ENCODE results near the gene THSD4. TPM values are rescaled to one million over a fixed set of nuclear protein-coding genes. Genes with fewer than 3 reads are reported as not detected.

The THSD4 gene
- total RNA-seq, 1 experiment from 2014 or later = 0.29 TPM

- ChIA-PET CTCF (no interaction called here), POLR2A (no interaction called here)
- H3K9me3 Mint-ChIP-seq (ENCODE audit: unreplicated experiment) = no peaks in the 10 kb centered on the region
- H3K4me1 Mint-ChIP-seq (ENCODE audit: low read depth, unreplicated experiment) = peaks cover 8% of the 10 kb centered on the region
- TF ChIP-seq, protein P1, sequence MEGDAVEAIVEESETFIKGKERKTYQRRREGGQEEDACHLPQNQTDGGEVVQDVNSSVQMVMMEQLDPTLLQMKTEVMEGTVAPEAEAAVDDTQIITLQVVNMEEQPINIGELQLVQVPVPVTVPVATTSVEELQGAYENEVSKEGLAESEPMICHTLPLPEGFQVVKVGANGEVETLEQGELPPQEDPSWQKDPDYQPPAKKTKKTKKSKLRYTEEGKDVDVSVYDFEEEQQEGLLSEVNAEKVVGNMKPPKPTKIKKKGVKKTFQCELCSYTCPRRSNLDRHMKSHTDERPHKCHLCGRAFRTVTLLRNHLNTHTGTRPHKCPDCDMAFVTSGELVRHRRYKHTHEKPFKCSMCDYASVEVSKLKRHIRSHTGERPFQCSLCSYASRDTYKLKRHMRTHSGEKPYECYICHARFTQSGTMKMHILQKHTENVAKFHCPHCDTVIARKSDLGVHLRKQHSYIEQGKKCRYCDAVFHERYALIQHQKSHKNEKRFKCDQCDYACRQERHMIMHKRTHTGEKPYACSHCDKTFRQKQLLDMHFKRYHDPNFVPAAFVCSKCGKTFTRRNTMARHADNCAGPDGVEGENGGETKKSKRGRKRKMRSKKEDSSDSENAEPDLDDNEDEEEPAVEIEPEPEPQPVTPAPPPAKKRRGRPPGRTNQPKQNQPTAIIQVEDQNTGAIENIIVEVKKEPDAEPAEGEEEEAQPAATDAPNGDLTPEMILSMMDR (IDR thresholded peaks at IDR 0.05; ENCODE audit: insufficient read depth in 1 of 2, low read depth in 1 of 2, low read length in 1 of 2, severe bottlenecking in 1 of 2, unreplicated experiment in 1 of 2) = no peak
- H3K27ac Mint-ChIP-seq (ENCODE audit: unreplicated experiment) = no peak overlapping the region
- no peak for DNase-seq
- no peak overlapping the region for H3K4me3 Mint-ChIP-seq (ENCODE audit: unreplicated experiment)
- Histone ChIP-seq H3K4me1 (no peaks in the 10 kb centered on the region), H3K4me3 (ENCODE audit: low read depth, low read length) (no peak overlapping the region), H3K9me3 (no peaks in the 10 kb centered on the region), H3K27me3 (replicated peaks; ENCODE audit: control insufficient read depth, insufficient read depth, low read length) (0 out of 2 replicates have a peak, but pooled peaks cover 1% of the 10 kb centered on the region), H3K36me3 (ENCODE audit: control insufficient read depth, insufficient read depth, low read length) (no peaks in the 10 kb centered on the region)
- intact Hi-C loops (cut with micrococcal nuclease; ENCODE audit: unreplicated experiment) = no loop called here
- BruUV-seq (replicated peaks) = no TSS peak
- peaks cover 19% of the 10 kb centered on the region for H3K27me3 Mint-ChIP-seq (ENCODE audit: insufficient read depth, unreplicated experiment)
- no peaks in the 10 kb centered on the region for H3K36me3 Mint-ChIP-seq (ENCODE audit: insufficient read depth, unreplicated experiment)
These were observed 234.1 kb downstream of the THSD4 start for GRCh38 chr15:71349336-71349735.

- intact Hi-C loops (cut with micrococcal nuclease; ENCODE audit: unreplicated experiment) = no loop called here
- 0 out of 2 replicates have a peak, but pooled peaks cover 1% of the 10 kb centered on the region for H3K27me3 ChIP-seq (replicated peaks; ENCODE audit: control insufficient read depth, insufficient read depth, low read length)
- CTCF ChIA-PET = interaction anchor here (0.5 kb wide), 1 partner anchor 226 kb away, joined by 3 read pairs; no protein-coding TSS in a partner anchor
- H3K4me1 ChIP-seq = no peaks in the 10 kb centered on the region
- Mint-ChIP-seq H3K36me3 (ENCODE audit: insufficient read depth, unreplicated experiment) (no peaks in the 10 kb centered on the region), H3K9me3 (ENCODE audit: unreplicated experiment) (no peaks in the 10 kb centered on the region), H3K27me3 (ENCODE audit: insufficient read depth, unreplicated experiment) (peaks cover 21% of the 10 kb centered on the region), H3K27ac (ENCODE audit: unreplicated experiment) (no peak overlapping the region), H3K4me1 (ENCODE audit: low read depth, unreplicated experiment) (peaks cover 8% of the 10 kb centered on the region), H3K4me3 (ENCODE audit: unreplicated experiment) (no peak overlapping the region)
- BruUV-seq (replicated peaks) = no TSS peak
- POLR2A ChIA-PET = no interaction called here
- no peaks in the 10 kb centered on the region for H3K36me3 ChIP-seq (ENCODE audit: control insufficient read depth, insufficient read depth, low read length)
- DNase-seq = no peak
- TF ChIP-seq, protein P1 (IDR thresholded peaks at IDR 0.05; ENCODE audit: insufficient read depth in 1 of 2, low read depth in 1 of 2, low read length in 1 of 2, severe bottlenecking in 1 of 2, unreplicated experiment in 1 of 2) = no peak
- no peak overlapping the region for H3K4me3 ChIP-seq (ENCODE audit: low read depth, low read length)
- no peaks in the 10 kb centered on the region for H3K9me3 ChIP-seq
These were observed 234.7 kb downstream of the THSD4 start for GRCh38 chr15:71349736-71350526.

DNA sequence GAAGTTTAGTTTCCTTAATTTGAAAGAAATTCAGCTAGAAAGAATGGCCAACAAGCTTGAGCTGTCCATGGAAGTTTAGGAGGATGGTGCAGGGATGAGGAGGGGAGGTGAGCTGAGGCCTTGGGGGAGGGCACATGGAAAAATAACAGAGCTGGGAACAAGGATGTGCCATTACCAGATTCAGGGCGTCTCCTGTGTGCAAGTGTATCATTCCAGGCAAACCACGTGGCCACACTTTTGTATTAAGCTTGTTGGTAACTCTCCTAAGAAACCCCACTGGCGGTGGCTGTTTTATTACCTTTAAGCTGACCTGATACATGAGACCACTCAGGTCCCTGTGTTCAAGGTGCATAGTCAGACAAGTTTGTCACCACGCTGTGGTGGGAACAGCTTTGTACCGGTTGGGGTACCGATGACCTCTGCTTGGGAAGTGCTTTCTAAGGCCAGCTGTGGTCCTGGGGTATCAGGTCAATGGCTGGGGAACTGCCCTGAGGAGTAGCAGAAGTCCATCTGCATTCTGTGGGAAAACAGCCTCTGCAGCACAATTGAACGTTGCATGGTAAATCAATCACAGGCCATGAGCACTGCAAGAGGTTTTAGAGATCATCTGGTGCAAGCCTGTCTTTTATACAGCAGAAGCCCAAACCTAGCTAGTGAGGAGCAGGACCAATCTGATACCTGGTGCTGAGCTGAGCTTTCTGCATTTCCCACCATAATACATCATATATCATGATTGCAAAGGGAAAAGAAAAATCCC, 235.5 kb downstream of the THSD4 start:
- CTCF ChIA-PET = interaction anchor here (0.5 kb wide), 1 partner anchor 225 kb away, joined by 3 read pairs; no protein-coding TSS in a partner anchor
- H3K36me3 Mint-ChIP-seq (ENCODE audit: insufficient read depth, unreplicated experiment) = no peaks in the 10 kb centered on the region

More for the DNA sequence above, 235.5 kb downstream of the THSD4 start:
- H3K4me3 ChIP-seq (ENCODE audit: low read depth, low read length) = no peak overlapping the region
- no peaks in the 10 kb centered on the region for H3K36me3 ChIP-seq (ENCODE audit: control insufficient read depth, insufficient read depth, low read length)
- H3K9me3 ChIP-seq = no peaks in the 10 kb centered on the region
- TF ChIP-seq, protein P1 (IDR thresholded peaks at IDR 0.05; ENCODE audit: insufficient read depth in 1 of 2, low read depth in 1 of 2, low read length in 1 of 2, severe bottlenecking in 1 of 2, unreplicated experiment in 1 of 2) = no peak
- no peaks in the 10 kb centered on the region for H3K9me3 Mint-ChIP-seq (ENCODE audit: unreplicated experiment)
- no peak overlapping the region for H3K4me3 Mint-ChIP-seq (ENCODE audit: unreplicated experiment)
- DNase-seq = no peak
- H3K27me3 ChIP-seq (replicated peaks; ENCODE audit: control insufficient read depth, insufficient read depth, low read length) = 0 out of 2 replicates have a peak, but pooled peaks cover 1% of the 10 kb centered on the region
- peaks cover 8% of the 10 kb centered on the region for H3K4me1 Mint-ChIP-seq (ENCODE audit: low read depth, unreplicated experiment)
- H3K27me3 Mint-ChIP-seq (ENCODE audit: insufficient read depth, unreplicated experiment) = peaks cover 21% of the 10 kb centered on the region
- H3K27ac Mint-ChIP-seq (ENCODE audit: unreplicated experiment) = no peak overlapping the region
- intact Hi-C loops (cut with micrococcal nuclease; ENCODE audit: unreplicated experiment) = no loop called here
- no TSS peak for BruUV-seq (replicated peaks)
- H3K4me1 ChIP-seq = no peaks in the 10 kb centered on the region
- POLR2A ChIA-PET = no interaction called here
